Prostate gland (tissue), 2 donors: ENCODE measurements around the gene SP110.
"Not testable (repeated sequence)": the region's sequence is repeated elsewhere in the genome, so short reads cannot be mapped to it uniquely, and the experiment has no call there.

Experiments
- CTCF ChIP-seq, 4 experiments: fragments of 200-600 bp in 2 of 4; fragments of 450-650 bp in 2 of 4; sonication (generic) in 2 of 4; IDR thresholded peaks; 1 replicate in 3 of 4; 2 replicates in 1 of 4; pipeline ENCODE4 v1.5.1; 2016 to 2019; ENCODE audit warnings: antibody characterized with exemption in 4 of 4, mild to moderate bottlenecking in 2 of 4, moderate library complexity in 2 of 4
- POLR2AphosphoS5 ChIP-seq: sonication (generic); formaldehyde crosslinking; IDR thresholded peaks from one replicate; pipeline ENCODE4 v1.6.1; 2017; ENCODE audit warnings: antibody characterized with exemption

GRCh38 chr2:230264945-230265344, 45.2 kb upstream of the SP110 start:
- not testable (repeated sequence) for TF ChIP-seq CTCF (IDR thresholded peaks at IDR 0.05); POLR2AphosphoS5
